Measurements from ENCODE around the gene ACSM5. TPM values are rescaled to one million over a fixed set of nuclear protein-coding genes. Genes with fewer than 3 reads are reported as not detected.
"Not testable (repeated sequence)": the region's sequence is repeated elsewhere in the genome, so short reads cannot be mapped to it uniquely, and the experiment has no call there.

The ACSM5 gene
- polyA plus RNA-seq, 3 donors from 2014 or later: not detected

DNA sequence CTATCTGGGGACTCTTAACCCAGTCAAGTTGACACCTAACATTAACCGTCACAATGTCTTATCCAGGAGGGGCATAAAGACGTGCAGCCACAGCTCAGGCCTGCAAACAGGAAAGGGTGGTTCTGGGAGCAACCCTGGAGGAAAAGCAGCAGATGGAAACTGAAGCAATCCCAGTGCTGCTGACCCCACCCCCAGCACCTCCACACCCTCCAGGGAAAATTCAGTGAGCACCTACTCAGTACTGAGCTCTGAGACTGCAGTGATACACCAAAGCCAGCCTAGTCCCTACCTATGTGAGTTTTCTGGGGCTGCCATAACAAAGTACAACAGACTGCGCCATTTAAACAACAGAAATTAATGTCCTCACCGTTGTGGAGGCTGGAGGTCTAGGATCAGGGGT lies 32.5 kb downstream of the ACSM5 start:
- H3K9me3 Mint-ChIP-seq, DNase-seq: not testable (repeated sequence)

DNA sequence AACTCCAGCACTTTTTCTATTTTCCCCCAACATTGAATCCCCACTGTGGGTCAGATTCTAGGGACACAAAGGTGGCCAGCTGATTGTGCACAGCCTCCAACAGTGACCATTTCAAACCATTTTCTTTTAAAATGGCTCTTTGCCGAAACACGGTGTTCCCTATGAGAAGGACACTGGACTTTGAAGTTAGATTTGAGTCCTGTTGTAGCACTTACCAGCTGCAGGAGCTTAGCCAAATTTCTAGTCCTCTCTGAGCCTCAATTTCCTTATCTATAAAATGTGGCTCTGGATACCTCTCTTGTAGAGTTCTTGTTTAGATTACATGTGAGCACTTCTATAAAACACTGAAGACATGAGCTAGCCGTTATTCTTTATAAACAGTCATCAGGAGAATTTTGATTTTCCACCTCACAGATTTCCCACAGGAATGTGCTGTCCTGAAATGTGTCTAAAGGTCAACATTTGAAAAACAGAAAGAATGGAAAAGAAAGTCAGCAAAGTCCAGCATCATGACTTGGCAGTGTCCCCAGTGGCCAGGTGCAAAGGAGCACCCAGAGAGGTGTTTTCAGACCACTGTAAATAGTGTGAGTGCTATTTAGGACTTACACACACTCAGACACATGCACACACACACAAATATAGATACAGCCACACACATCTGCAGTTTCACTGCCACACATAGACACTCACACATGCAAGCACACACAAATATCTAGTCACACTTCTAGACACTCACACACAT lies 37.5 kb downstream of the ACSM5 start:
- H3K36me3 Mint-ChIP-seq; H3K27ac Mint-ChIP-seq; H3K9me3 Mint-ChIP-seq; H3K27me3 Mint-ChIP-seq (ENCODE audit: low read depth in 3 of 3); H3K4me3 Mint-ChIP-seq; H3K4me1 Mint-ChIP-seq; DNase-seq: not testable (repeated sequence)

More for the DNA sequence above, 32.5 kb downstream of the ACSM5 start:
- not testable (repeated sequence) for H3K4me1 Mint-ChIP-seq; H3K36me3 Mint-ChIP-seq; H3K4me3 Mint-ChIP-seq; H3K27ac Mint-ChIP-seq; H3K27me3 Mint-ChIP-seq (ENCODE audit: low read depth in 3 of 3)

DNA sequence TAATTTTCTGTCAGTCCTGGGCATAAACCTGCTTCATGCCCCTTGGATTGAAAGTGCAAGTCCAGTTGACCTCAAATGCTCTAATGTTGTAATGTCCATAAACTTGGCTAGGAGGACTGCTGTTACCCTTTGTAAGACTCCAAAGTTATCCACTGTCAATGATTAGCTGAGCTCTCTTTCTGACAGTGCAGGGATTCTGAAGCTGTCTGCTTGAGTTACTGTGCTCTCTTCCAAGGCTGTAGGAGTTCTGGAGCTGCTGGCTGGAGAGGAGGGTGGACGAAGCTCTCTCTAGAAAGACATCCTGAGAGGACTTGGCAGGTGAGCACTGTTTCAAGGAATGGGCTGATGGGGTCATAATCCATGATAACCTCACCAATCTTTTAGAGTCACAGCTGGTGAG lies 42.0 kb downstream of the ACSM5 start, which contains the start of gene ACSM2A:
Gene ACSM2A, plus strand, starts transcription at position 158 of the 400 bp plus-strand sequence. CDS start 8,594 bp downstream, outside the sequence.
- not testable (repeated sequence) for DNase-seq; H3K4me3 Mint-ChIP-seq; H3K27ac Mint-ChIP-seq; H3K4me1 Mint-ChIP-seq; H3K27me3 Mint-ChIP-seq (ENCODE audit: low read depth in 3 of 3); H3K9me3 Mint-ChIP-seq; H3K36me3 Mint-ChIP-seq

GRCh38 chr16:20453633-20454032 lies 44.3 kb downstream of the ACSM5 start:
- not testable (repeated sequence) for H3K9me3 Mint-ChIP-seq

GRCh38 chr16:20459227-20459626 lies 49.9 kb downstream of the ACSM5 start:
- not testable (repeated sequence) for H3K4me1 Mint-ChIP-seq; H3K27me3 Mint-ChIP-seq (ENCODE audit: low read depth in 3 of 3); H3K4me3 Mint-ChIP-seq; H3K27ac Mint-ChIP-seq; DNase-seq; H3K9me3 Mint-ChIP-seq; H3K36me3 Mint-ChIP-seq

More at GRCh38 chr16:20453633-20454032, 44.3 kb downstream of the ACSM5 start:
- H3K27me3 Mint-ChIP-seq (ENCODE audit: low read depth in 3 of 3); DNase-seq; H3K4me1 Mint-ChIP-seq; H3K27ac Mint-ChIP-seq; H3K36me3 Mint-ChIP-seq; H3K4me3 Mint-ChIP-seq: not testable (repeated sequence)

- not testable (repeated sequence) for H3K4me1 Mint-ChIP-seq; H3K36me3 Mint-ChIP-seq; H3K4me3 Mint-ChIP-seq; DNase-seq; H3K27me3 Mint-ChIP-seq (ENCODE audit: low read depth in 3 of 3); H3K9me3 Mint-ChIP-seq; H3K27ac Mint-ChIP-seq
Observed at GRCh38 chr16:20460313-20460712, 51.0 kb downstream of the ACSM5 start.

DNA sequence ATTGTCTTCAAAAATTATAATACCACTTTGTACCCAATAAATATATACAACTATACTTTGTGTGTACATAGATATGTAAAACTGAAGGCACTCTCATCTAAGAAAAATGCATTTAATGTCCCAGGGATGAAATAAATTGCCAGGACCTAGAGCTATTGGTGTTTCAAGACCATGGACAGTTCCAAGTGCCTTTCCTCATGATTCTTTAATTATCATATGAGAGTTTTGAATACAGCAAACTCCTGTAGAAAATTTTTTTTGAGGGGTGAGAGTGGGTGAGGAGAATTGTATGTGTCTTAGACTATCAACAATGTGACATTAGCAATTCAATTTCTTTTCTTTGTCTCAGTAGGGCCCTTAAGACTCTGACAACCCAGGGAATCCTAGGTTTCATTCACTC lies 59.6 kb downstream of the ACSM5 start:
- H3K27ac Mint-ChIP-seq; H3K4me1 Mint-ChIP-seq; H3K36me3 Mint-ChIP-seq; H3K9me3 Mint-ChIP-seq; H3K4me3 Mint-ChIP-seq; H3K27me3 Mint-ChIP-seq (ENCODE audit: low read depth in 3 of 3); DNase-seq: not testable (repeated sequence)

DNA sequence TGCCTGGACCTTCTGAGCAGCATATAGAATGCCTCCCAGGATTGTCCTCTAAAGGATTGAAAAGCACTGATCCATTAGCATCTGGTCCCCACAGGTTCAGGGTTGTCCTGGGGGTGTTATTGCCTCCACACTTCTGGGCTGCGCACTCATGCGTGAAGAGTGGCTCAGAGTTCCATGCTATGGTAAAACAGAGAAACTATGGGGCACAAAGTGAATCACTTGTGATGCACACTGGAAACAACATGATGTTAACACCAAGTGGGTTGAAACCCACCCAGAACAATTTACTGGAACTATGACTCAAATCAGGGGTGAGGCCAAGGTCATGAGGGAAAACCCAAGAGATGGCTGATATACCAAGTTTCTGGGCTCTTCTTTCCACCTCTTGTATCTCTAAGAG lies 60.6 kb downstream of the ACSM5 start:
- not testable (repeated sequence) for DNase-seq; H3K4me3 Mint-ChIP-seq; H3K27me3 Mint-ChIP-seq (ENCODE audit: low read depth in 3 of 3); H3K36me3 Mint-ChIP-seq; H3K27ac Mint-ChIP-seq; H3K9me3 Mint-ChIP-seq; H3K4me1 Mint-ChIP-seq

DNA sequence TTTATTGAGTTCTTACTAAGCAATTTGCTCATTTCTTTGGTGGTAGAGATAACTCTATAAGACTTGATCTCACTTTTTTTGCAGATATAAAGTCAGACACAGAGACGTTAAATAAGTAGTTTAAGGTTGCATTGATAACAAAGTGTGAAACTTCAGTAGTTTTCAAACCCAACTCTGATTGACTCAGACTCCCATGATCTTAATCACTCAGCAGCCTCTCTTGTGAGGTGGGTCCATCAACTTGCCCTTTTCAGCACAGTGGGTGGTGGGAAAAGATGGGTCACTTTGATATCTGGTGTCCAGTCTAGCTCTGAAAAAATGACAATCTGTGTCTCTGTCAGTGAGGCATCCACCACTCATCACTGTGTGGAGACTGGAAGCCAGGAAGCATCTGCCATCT lies 61.4 kb downstream of the ACSM5 start:
- H3K4me1 Mint-ChIP-seq; H3K27ac Mint-ChIP-seq; H3K9me3 Mint-ChIP-seq; H3K4me3 Mint-ChIP-seq; H3K36me3 Mint-ChIP-seq; H3K27me3 Mint-ChIP-seq (ENCODE audit: low read depth in 3 of 3); DNase-seq: not testable (repeated sequence)

DNA sequence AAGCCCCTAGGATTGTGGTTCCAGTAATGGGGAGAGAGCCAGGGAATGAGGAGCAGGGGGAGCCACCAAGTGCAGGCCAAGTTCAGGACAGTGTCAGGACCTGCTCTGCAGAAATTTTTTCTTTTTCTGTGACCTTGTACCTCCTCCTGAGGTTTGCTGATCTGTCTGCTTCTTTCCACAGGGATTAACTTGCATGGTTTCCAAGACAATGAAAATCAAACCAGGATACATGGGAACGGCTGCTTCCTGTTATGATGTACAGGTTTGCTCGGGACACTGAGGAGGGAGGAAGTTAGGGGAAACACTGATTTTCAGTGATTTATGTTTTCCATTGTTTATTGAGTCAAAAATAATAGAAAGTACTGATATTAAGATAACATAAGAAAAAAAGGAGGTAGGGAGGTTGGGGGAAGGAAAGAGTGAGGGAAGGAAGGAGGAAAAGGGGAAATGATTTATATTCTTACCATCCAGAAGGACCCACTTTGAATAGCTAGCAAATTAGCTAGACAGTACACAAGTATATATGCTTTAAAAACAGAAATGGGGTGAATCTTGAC lies 67.9 kb downstream of the ACSM5 start:
- H3K9me3 Mint-ChIP-seq; H3K4me1 Mint-ChIP-seq; H3K36me3 Mint-ChIP-seq; DNase-seq; H3K27ac Mint-ChIP-seq; H3K4me3 Mint-ChIP-seq; H3K27me3 Mint-ChIP-seq (ENCODE audit: low read depth in 3 of 3): not testable (repeated sequence)

DNA sequence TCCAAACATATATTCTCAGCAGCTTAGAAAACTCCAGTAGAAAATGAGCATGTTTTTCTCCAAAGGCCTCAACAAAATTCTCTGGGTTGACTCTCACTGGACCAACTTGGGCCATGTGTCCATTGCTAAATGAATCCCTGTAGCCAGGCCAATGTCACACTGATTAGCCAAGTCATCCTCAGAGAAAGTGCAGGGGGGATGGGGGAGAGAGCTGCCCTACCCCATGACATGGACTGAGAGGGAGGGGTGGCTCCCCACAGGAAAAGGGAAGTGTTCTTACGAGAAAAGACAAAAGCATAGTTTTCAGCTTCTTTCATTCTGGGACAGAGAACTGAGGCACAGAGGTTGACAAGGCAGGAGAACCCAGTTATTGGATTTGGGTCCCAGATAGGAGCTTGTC lies 74.7 kb downstream of the ACSM5 start:
- not testable (repeated sequence) for H3K36me3 Mint-ChIP-seq

GRCh38 chr16:20484726-20485125 lies 75.4 kb downstream of the ACSM5 start:
- H3K9me3 Mint-ChIP-seq: no peaks in the 10 kb centered on the region
- H3K4me1 Mint-ChIP-seq: no peaks in the 10 kb centered on the region
- no peak overlapping the region for H3K27ac Mint-ChIP-seq
- H3K27me3 Mint-ChIP-seq (ENCODE audit: low read depth in 3 of 3): peaks cover 0 to 7% (median 6%) of the 10 kb centered on the region in 3 donors
- no peak overlapping the region for H3K4me3 Mint-ChIP-seq
- DNase-seq: no peak
- H3K36me3 Mint-ChIP-seq: no peaks in the 10 kb centered on the region

More for the DNA sequence above, 74.7 kb downstream of the ACSM5 start:
- H3K9me3 Mint-ChIP-seq; H3K4me3 Mint-ChIP-seq; DNase-seq; H3K4me1 Mint-ChIP-seq; H3K27me3 Mint-ChIP-seq (ENCODE audit: low read depth in 3 of 3); H3K27ac Mint-ChIP-seq: not testable (repeated sequence)

DNA sequence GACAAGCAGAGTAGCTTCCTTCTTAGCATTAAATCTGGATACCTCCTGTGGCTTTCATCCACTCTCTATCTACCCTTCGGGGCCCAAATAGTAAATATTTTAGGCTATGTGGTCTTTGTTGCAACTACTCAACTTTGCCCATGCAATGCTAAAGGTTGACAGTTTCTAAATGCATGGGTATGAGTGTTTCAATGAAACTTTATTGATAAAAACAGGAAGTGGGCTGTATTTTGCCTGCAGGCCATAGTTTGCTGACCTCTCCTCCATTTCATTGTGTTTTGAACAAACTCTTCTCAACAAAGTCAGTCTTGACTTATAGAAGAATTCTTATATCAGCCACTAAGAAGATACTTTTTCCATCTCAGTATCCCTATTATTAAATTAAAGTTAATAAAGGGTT lies 76.1 kb downstream of the ACSM5 start:
- no peak overlapping the region for H3K27ac Mint-ChIP-seq
- H3K27me3 Mint-ChIP-seq (ENCODE audit: low read depth in 3 of 3): peaks cover 0 to 7% (median 6%) of the 10 kb centered on the region in 3 donors
- no peak for DNase-seq
- H3K36me3 Mint-ChIP-seq: no peaks in the 10 kb centered on the region
- no peaks in the 10 kb centered on the region for H3K4me1 Mint-ChIP-seq
- H3K9me3 Mint-ChIP-seq: no peaks in the 10 kb centered on the region
- H3K4me3 Mint-ChIP-seq: no peak overlapping the region

All from immature natural killer cell (primary cell).